Adrenal gland (tissue), 5 donors: ENCODE measurements around the gene SHC1.
A peak's percentile ranks its signal among the peaks of the same experiment; 100 is the strongest.

Experiments
- POLR2A ChIP-seq, 2 donors: fragments of 450-650 bp; IDR thresholded peaks; one replicate each; pipeline ENCODE4 v1.6.1; 2017; ENCODE audit warnings: antibody characterized with exemption in 2 of 2, mild to moderate bottlenecking in 2 of 2, moderate library complexity in 1 of 2
- TF ChIP-seq, protein P1 (sequence below), 6 experiments: fragments of 450-650 bp in 4 of 6; fragments of 200-600 bp in 2 of 6; sonication (generic) in 1 of 6; IDR thresholded peaks; 1 replicate in 5 of 6; 2 replicates in 1 of 6; pipeline versions ENCODE4 v1.5.1 to v1.8.0; 2016 to 2021; ENCODE audit warnings: antibody characterized with exemption in 6 of 6, mild to moderate bottlenecking in 2 of 6, moderate library complexity in 1 of 6
- donor health status: DM: no; HTN: no; CAD: no.

DNA sequence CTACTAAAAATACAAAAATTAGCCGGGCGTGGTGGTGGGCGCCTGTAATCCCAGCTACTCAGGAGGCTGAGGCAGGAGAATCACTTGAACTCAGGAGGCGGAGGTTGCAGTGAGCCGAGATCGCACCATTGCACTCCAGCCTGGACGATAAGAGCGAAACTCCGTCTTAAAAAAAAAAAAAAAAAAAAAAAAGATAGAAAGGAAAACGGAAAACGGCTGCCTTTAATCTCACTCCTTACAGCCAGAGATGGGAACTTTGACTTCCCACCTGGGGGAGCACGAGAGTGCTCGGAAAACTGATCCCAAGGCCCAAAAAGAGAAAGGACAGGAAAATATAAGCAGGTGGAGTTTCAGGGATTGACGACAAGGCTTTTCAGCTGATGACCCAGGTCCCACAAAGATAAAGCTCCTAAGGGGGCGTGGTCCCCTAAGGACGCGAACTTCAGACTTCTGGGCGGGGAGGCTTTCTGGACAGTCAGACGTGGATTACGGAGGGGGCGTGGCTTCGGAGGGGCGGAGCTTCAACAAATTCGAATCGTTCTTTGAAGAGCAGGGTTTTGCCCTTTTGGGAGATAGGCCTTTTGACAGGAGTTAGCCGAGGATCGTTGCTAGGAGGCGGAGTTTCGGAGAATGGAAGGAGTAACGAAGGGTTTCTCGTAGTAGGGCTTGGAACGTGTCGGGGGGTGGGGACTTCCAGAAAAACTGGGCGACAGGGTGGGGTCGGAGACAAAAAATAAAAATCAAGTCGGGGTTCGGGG, 3.0 kb upstream of the SHC1 start:
- peak; percentile 55 to 90 for TF ChIP-seq POLR2A (IDR thresholded peaks at IDR 0.05)
- TF ChIP-seq, protein P1, sequence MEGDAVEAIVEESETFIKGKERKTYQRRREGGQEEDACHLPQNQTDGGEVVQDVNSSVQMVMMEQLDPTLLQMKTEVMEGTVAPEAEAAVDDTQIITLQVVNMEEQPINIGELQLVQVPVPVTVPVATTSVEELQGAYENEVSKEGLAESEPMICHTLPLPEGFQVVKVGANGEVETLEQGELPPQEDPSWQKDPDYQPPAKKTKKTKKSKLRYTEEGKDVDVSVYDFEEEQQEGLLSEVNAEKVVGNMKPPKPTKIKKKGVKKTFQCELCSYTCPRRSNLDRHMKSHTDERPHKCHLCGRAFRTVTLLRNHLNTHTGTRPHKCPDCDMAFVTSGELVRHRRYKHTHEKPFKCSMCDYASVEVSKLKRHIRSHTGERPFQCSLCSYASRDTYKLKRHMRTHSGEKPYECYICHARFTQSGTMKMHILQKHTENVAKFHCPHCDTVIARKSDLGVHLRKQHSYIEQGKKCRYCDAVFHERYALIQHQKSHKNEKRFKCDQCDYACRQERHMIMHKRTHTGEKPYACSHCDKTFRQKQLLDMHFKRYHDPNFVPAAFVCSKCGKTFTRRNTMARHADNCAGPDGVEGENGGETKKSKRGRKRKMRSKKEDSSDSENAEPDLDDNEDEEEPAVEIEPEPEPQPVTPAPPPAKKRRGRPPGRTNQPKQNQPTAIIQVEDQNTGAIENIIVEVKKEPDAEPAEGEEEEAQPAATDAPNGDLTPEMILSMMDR (IDR thresholded peaks at IDR 0.05), result peak in 1 of 6 experiments; percentile 13
